Osteocyte (in vitro differentiated cells): ENCODE data around the gene SMARCE1. TPM values are rescaled to one million over a fixed set of nuclear protein-coding genes. Genes with fewer than 3 reads are reported as not detected.

Experiments used
- DNase-seq: peaks from one replicate; pipeline ENCODE4 v3.0.0; 2021; ENCODE audit warnings: mixed read lengths; ENCODE audit not compliant: unreplicated experiment; ENCODE audit errors: extremely low spot score
- H3K27ac Mint-ChIP-seq: one replicate; pipeline ENCODE4 v1.8.0; 2021; ENCODE audit warnings: mild to moderate bottlenecking, mixed read lengths; ENCODE audit not compliant: unreplicated experiment
- H3K27me3 Mint-ChIP-seq: one replicate; pipeline ENCODE4 v1.8.0; 2021; ENCODE audit warnings: mixed read lengths; ENCODE audit not compliant: unreplicated experiment
- H3K36me3 Mint-ChIP-seq: one replicate; pipeline ENCODE4 v1.8.0; 2021; ENCODE audit warnings: mixed read lengths; ENCODE audit not compliant: unreplicated experiment
- H3K4me1 Mint-ChIP-seq: one replicate; pipeline ENCODE4 v1.8.0; 2021; ENCODE audit warnings: mixed read lengths; ENCODE audit not compliant: unreplicated experiment
- H3K4me3 Mint-ChIP-seq: one replicate; pipeline ENCODE4 v1.8.0; 2021; ENCODE audit warnings: mild to moderate bottlenecking, moderate library complexity, mixed read lengths; ENCODE audit not compliant: unreplicated experiment
- H3K9me3 Mint-ChIP-seq: one replicate; pipeline ENCODE4 v1.8.0; 2021; ENCODE audit warnings: mixed read lengths; ENCODE audit not compliant: unreplicated experiment
- total RNA-seq: library from RNA; stranded (reverse); gene quantifications from 2 replicates; pipeline ENCODE4 v1.2.1, GENCODE V29; 2021
- TF ChIP-seq, protein P1 (sequence below): fragments of 200-600 bp; sonication (generic); IDR thresholded peaks from 2 replicates; pipeline ENCODE4 v1.5.0; 2021; ENCODE audit warnings: antibody characterized with exemption, mild to moderate bottlenecking, moderate library complexity

The SMARCE1 gene
- total RNA-seq, 1 donor from 2014 or later, result 145 TPM

DNA sequence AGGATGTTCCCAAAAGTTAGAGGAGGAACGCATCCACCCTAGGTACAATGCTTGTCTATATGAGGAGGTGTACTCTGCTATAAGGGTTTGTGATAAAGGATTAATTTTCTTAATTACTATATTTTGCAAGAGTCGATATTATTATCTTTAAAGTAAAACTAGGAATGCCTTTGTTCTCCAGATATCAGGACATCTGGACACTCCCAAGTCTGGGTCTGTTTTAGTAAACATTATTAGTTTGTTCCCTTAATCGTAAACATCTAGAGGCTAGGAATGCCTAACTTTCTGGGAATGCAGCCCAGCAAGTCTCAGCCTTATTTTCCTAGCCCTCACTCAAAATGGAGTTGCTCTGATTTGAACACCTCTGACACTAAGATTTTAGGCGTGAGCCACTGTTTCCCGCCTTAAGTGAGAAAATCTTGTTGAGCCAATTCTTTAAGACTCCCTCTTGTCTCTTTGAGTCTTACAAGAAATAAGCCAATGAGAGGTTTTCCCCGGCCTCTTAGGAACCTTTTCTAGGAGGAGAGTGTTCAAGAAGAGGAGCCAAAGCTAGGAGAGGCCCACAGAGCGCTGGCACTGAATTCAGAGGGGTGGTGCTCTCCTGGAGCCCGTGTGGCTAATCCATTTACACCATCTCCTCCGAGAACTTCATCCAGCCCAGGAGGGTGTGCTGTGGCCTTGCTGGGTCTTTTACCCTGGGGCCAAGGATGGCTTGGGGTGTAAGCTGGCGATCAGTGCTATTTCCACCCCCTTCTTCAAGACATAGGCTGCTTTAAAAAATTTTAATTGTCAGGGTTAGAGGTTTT is 40.9 kb downstream of the SMARCE1 start:
- Mint-ChIP-seq H3K27ac (no peak overlapping the region), H3K9me3 (no peaks in the 10 kb centered on the region), H3K36me3 (no peaks in the 10 kb centered on the region), H3K27me3 (peaks cover 37% of the 10 kb centered on the region), H3K4me3 (no peak overlapping the region), H3K4me1 (no peaks in the 10 kb centered on the region)
- TF ChIP-seq, protein P1, sequence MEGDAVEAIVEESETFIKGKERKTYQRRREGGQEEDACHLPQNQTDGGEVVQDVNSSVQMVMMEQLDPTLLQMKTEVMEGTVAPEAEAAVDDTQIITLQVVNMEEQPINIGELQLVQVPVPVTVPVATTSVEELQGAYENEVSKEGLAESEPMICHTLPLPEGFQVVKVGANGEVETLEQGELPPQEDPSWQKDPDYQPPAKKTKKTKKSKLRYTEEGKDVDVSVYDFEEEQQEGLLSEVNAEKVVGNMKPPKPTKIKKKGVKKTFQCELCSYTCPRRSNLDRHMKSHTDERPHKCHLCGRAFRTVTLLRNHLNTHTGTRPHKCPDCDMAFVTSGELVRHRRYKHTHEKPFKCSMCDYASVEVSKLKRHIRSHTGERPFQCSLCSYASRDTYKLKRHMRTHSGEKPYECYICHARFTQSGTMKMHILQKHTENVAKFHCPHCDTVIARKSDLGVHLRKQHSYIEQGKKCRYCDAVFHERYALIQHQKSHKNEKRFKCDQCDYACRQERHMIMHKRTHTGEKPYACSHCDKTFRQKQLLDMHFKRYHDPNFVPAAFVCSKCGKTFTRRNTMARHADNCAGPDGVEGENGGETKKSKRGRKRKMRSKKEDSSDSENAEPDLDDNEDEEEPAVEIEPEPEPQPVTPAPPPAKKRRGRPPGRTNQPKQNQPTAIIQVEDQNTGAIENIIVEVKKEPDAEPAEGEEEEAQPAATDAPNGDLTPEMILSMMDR, result no peak
- no peak for DNase-seq

DNA sequence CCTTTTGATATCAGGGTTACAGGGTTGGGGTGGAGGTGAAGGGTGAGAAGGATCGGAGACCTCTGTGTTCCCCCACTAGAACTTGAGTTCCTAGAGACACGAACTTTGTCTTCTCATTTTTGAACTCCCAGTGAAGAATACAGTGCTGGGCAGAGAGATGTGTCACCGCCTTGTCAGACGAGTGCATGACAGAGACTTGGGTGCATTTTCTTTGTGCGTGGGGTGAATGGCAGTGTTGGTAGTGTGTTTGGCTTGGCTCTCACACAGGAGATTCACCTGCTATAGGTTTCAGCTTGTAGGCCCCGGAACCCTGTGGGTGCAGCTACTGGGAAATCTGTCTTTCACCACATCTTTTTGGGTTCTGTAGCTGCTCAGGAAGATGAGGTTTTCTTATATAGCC is 42.3 kb downstream of the SMARCE1 start:
- TF ChIP-seq, protein P1, result no peak
- Mint-ChIP-seq H3K27ac (no peak overlapping the region), H3K36me3 (no peaks in the 10 kb centered on the region), H3K9me3 (no peaks in the 10 kb centered on the region), H3K27me3 (peaks cover 36% of the 10 kb centered on the region), H3K4me1 (no peaks in the 10 kb centered on the region), H3K4me3 (no peak overlapping the region)
- peak; percentile 32 for DNase-seq

DNA sequence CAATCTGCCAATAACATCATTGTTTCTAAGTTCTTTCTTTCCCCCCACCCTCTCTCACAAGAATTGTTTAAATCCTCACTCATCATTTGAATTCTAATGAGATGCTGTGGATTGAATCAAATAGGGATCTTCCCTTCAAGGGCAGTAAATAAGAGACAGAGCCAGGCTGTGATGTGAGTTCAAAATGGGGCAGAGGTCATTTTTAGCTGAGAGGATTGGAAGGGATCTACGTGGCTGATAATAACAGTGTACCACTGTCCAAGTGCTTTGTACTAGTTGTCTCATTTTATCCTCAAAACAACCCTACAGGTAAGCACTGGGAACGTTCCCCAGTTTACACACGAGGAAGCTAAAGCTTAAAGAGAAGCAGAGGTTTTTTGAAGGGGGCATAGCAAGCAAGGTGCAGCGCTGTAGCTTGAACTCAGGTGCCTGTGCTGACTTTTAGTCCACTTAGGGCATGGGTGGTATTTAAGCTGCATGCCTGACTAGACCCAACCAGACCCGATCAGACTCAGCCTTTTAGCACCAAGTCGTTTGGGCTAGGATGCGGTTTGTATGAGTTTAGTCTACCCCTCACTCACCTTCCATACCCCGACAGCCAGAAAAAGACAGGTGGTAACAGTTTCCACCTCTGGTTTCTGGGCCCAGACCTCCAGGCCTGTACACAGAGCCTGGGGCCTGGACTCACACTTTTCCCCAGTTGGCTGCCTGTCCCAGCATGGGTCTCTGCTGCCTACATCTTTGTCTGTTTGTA is 43.1 kb downstream of the SMARCE1 start:
- Mint-ChIP-seq H3K27ac (no peak overlapping the region), H3K27me3 (peaks cover 36% of the 10 kb centered on the region), H3K4me1 (no peaks in the 10 kb centered on the region), H3K4me3 (no peak overlapping the region), H3K36me3 (no peaks in the 10 kb centered on the region), H3K9me3 (no peaks in the 10 kb centered on the region)
- TF ChIP-seq, protein P1, result no peak
- peak; percentile 53 for DNase-seq

DNA sequence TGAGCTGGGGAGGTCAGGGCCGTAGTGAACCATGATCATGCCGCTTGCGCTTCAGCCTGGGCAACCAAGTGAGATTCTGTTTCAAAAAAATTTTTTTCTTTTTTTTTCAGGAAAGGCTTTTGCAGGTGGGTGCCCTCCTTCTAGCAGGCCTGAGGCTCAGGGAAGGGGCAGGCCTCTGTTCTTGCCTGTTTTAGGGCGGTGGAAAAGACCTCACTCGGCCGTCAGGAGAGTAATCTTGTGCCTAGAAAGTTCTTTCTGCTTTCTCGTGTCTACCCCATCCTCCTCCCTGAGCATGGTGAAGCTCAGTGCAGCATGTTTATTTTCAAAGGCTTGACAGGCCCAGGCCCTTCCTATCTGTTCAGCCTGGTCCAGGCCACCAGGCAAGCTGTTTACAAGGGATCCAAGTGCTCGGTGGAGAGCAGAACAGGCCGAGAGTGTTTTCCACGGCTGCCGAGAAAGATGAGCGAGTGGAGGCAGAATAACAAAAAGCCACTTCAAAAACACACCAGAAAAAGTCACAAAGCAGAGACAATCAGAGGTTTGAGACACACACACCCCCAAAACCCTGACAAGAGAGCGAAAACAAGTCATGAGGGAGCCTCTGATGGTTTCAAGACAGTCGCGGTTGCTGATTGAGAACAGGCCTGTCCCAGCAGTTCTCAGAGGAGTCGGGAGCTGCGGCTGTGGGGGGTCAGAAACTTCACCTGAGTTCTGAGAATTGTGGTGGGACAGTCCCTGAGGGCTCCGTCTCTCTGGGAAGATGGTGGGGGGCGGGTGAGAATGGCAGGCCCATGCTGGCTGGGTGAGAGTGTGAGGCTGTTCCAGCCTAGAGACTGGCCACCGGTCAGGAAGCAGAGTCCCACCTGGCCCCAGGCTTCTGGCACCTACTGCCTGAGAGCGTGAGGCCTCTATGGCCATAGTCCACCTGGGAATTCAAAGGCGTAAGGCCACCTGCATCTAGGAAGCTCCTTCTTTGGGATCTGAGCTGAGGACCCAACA is 44.9 kb downstream of the SMARCE1 start:
- no peak overlapping the region for H3K27ac Mint-ChIP-seq
- peak; percentile 67 for DNase-seq
- TF ChIP-seq, protein P1, result no peak
- no peak overlapping the region for H3K4me3 Mint-ChIP-seq
- no peaks in the 10 kb centered on the region for H3K9me3 Mint-ChIP-seq
- peaks cover 29% of the 10 kb centered on the region for H3K27me3 Mint-ChIP-seq
- peaks cover 2% of the 10 kb centered on the region for H3K4me1 Mint-ChIP-seq
- H3K36me3 Mint-ChIP-seq, result no peaks in the 10 kb centered on the region
